K562 (cell line): ENCODE measurements around the gene TNFSF13. TPM values are rescaled to one million over a fixed set of nuclear protein-coding genes. Genes with fewer than 3 reads are reported as not detected.

Source experiments
- SNRNP70 ChIP-seq: fragments of 200-400 bp; formaldehyde crosslinking; optimal IDR thresholded peaks from 2 replicates; pipeline ENCODE3; 2017; ENCODE audit warnings: low read depth, low read length
- XRCC5 ChIP-seq: fragments of 200-400 bp; formaldehyde crosslinking; IDR thresholded peaks from 2 replicates; pipeline ENCODE4 v1.6.1; 2017; ENCODE audit warnings: low read depth, mild to moderate bottlenecking, low read length
- ZNF512 ChIP-seq: IDR thresholded peaks from 2 replicates; pipeline ENCODE4 v1.6.1; 2016; ENCODE audit warnings: missing genetic modification characterization, missing compliant biosample characterization
- ZNF609 ChIP-seq: sonication (generic); formaldehyde crosslinking; IDR thresholded peaks from 2 replicates; pipeline ENCODE4 v1.8.1; 2023; ENCODE audit warnings: missing genetic modification reagents, mild to moderate bottlenecking, borderline replicate concordance
- polyA plus RNA-seq, 8 experiments: library from polyadenylated mRNA; depleted of rRNA in 4 of 8; stranded (reverse) in 5 of 8; unstranded in 3 of 8; fragments of >200 nt; fragmentation: Nextera tagmentation in 2 of 8; fragmentation: Illumina TruSeq in 1 of 8; extraction: Ambion mirVana in 2 of 8; extraction: Trizol in 1 of 8; gene quantifications; 2 replicates each; pipeline versions ENCODE4 v1.2.1 to v1.2.3, GENCODE V29; 2011 to 2014; ENCODE audit warnings: inconsistent platforms in 1 of 8, missing spikeins in 1 of 8
- total RNA-seq, 7 experiments: library from RNA; depleted of rRNA in 6 of 7; stranded (reverse); fragments of >200 nt in 6 of 7; fragmentation: Illumina TruSeq in 2 of 7; extraction: Trizol in 2 of 7; gene quantifications; 2 replicates each; pipeline versions ENCODE4 v1.2.1 to v1.2.3, GENCODE V29; 2011 to 2021; ENCODE audit warnings: low replicate concordance in 1 of 7

Gene TNFSF13
- total and polyA plus RNA-seq, 9 of the 15 experiments (the other 6 are each of a cell fraction or from before 2014, with no cell fraction given): 0.04 to 0.51 (median 0.19) TPM; not detected in 1

- TF ChIP-seq ZNF609 (CRISPR knock-in tag) (no peak), XRCC5 (no peak), ZNF512 (tag) (no peak), SNRNP70 (no peak)
Measured at GRCh38 chr17:7538891-7539545, 19.5 kb upstream of the TNFSF13 start (continued).
